GM20000 (cell line): Measurements from ENCODE around the gene RAB11FIP4.
"Not testable (repeated sequence)": the region's sequence is repeated elsewhere in the genome, so short reads cannot be mapped to it uniquely, and the experiment has no call there.

Experiments used
- DNase-seq: peaks from one replicate; pipeline ENCODE4 v3.0.0; 2012; ENCODE audit warnings: low spot score
- CTCF ChIP-seq: IDR thresholded peaks from 2 replicates; pipeline ENCODE4 v1.5.1; 2012; ENCODE audit warnings: mild to moderate bottlenecking, control low read depth; ENCODE audit errors: extremely low read depth, missing control alignments

Gene RAB11FIP4

GRCh38 chr17:31391496-31391949 is at the start of gene RAB11FIP4:
TSS of gene RAB11FIP4 (plus strand) at chr17:31391675. CDS start at chr17:31391853, 178 bp downstream.
- TF ChIP-seq CTCF = no peak
- peak; percentile 62 for DNase-seq

- not testable (repeated sequence) for DNase-seq
Measured at GRCh38 chr17:31345191-31345747, 46.2 kb upstream of the RAB11FIP4 start.

GRCh38 chr17:31349454-31349853 is 42.0 kb upstream of the RAB11FIP4 start:
- no peak for TF ChIP-seq CTCF
- DNase-seq = no peak

GRCh38 chr17:31355935-31356334 is 35.5 kb upstream of the RAB11FIP4 start:
- no peak for TF ChIP-seq CTCF
- DNase-seq = no peak

- TF ChIP-seq CTCF = no peak
- no peak for DNase-seq
Measured at GRCh38 chr17:31357091-31357490, 34.4 kb upstream of the RAB11FIP4 start.

- DNase-seq = no peak
- TF ChIP-seq CTCF = no peak
Measured at GRCh38 chr17:31357839-31358394, 33.6 kb upstream of the RAB11FIP4 start.

GRCh38 chr17:31364012-31364411 is 27.5 kb upstream of the RAB11FIP4 start:
- TF ChIP-seq CTCF = no peak

GRCh38 chr17:31366088-31366487 is 25.4 kb upstream of the RAB11FIP4 start:
- TF ChIP-seq CTCF = no peak
- DNase-seq = no peak

More at GRCh38 chr17:31364012-31364411, 27.5 kb upstream of the RAB11FIP4 start:
- DNase-seq = no peak
